Measurements from ENCODE around the gene NFIB. TPM values are rescaled to one million over a fixed set of nuclear protein-coding genes. Genes with fewer than 3 reads are reported as not detected.

Gene NFIB
- total RNA-seq, 2 donors from 2014 or later: 74.4 to 80.1 TPM

GRCh38 chr9:14273696-14274121, 40.2 kb downstream of the NFIB start:
- Histone ChIP-seq H3K36me3 (no peaks in the 10 kb centered on the region), H3K4me1 (peaks cover 0 to 92% of the 10 kb centered on the region in 2 donors), H3K4me3 (no peak overlapping the region), H3K27ac (peak overlapping the region; percentile 57 to 73), H3K9me3 (no peaks in the 10 kb centered on the region), H3K27me3 (no peaks in the 10 kb centered on the region)
- DNase-seq (ENCODE audit: low spot score): no peak
- TF ChIP-seq CTCF (IDR thresholded peaks at IDR 0.05): no peak

- Histone ChIP-seq H3K4me3 (no peak overlapping the region), H3K27ac (peak overlapping the region; percentile 57 to 73), H3K27me3 (no peaks in the 10 kb centered on the region), H3K36me3 (no peaks in the 10 kb centered on the region), H3K9me3 (no peaks in the 10 kb centered on the region), H3K4me1 (peaks cover 0 to 86% of the 10 kb centered on the region in 2 donors)
- no peak for DNase-seq (ENCODE audit: low spot score)
- no peak for TF ChIP-seq CTCF (IDR thresholded peaks at IDR 0.05)
These were observed 40.9 kb downstream of the NFIB start for GRCh38 chr9:14272927-14273528.

GRCh38 chr9:14271093-14271673, 42.8 kb downstream of the NFIB start:
- no peak for DNase-seq (ENCODE audit: low spot score)
- Histone ChIP-seq H3K9me3 (no peaks in the 10 kb centered on the region), H3K27me3 (no peaks in the 10 kb centered on the region), H3K4me3 (no peak overlapping the region), H3K36me3 (no peaks in the 10 kb centered on the region), H3K4me1 (peaks cover 0 to 67% of the 10 kb centered on the region in 2 donors), H3K27ac (peak overlapping the region in 1 of 2 donors; percentile 42)
- no peak for TF ChIP-seq CTCF (IDR thresholded peaks at IDR 0.05)

GRCh38 chr9:14270358-14271092, 43.4 kb downstream of the NFIB start:
- H3K4me1 ChIP-seq: peaks cover 0 to 63% of the 10 kb centered on the region in 2 donors
- no peaks in the 10 kb centered on the region for H3K27me3 ChIP-seq
- H3K27ac ChIP-seq: peak overlapping the region in 1 of 2 donors; percentile 42
- no peaks in the 10 kb centered on the region for H3K36me3 ChIP-seq
- DNase-seq (ENCODE audit: low spot score): no peak
- no peaks in the 10 kb centered on the region for H3K9me3 ChIP-seq
- no peak overlapping the region for H3K4me3 ChIP-seq
- TF ChIP-seq CTCF (IDR thresholded peaks at IDR 0.05): no peak

GRCh38 chr9:14269916-14270315, 44.0 kb downstream of the NFIB start:
- H3K36me3 ChIP-seq: no peaks in the 10 kb centered on the region
- DNase-seq (ENCODE audit: low spot score): no peak
- H3K9me3 ChIP-seq: no peaks in the 10 kb centered on the region
- no peak overlapping the region for H3K27ac ChIP-seq
- peaks cover 0 to 63% of the 10 kb centered on the region in 2 donors for H3K4me1 ChIP-seq
- no peaks in the 10 kb centered on the region for H3K27me3 ChIP-seq
- H3K4me3 ChIP-seq: no peak overlapping the region
- TF ChIP-seq CTCF (IDR thresholded peaks at IDR 0.05): no peak
